Type B pancreatic cell (in vitro differentiated cells): ENCODE data around the gene KIAA0232. TPM values are rescaled to one million over a fixed set of nuclear protein-coding genes. Genes with fewer than 3 reads are reported as not detected.

Source experiments
- DNase-seq: peaks from one replicate; pipeline ENCODE4 v3.0.0; 2021; ENCODE audit warnings: mixed read lengths; ENCODE audit not compliant: unreplicated experiment; ENCODE audit errors: extremely low spot score
- H3K27ac Mint-ChIP-seq: 2 replicates; pipeline ENCODE4 v1.8.0; 2021; ENCODE audit warnings: mild to moderate bottlenecking, mixed read lengths
- H3K27me3 Mint-ChIP-seq: 2 replicates; pipeline ENCODE4 v1.8.0; 2021; ENCODE audit warnings: mixed read lengths
- H3K36me3 Mint-ChIP-seq: 2 replicates; pipeline ENCODE4 v1.8.0; 2021; ENCODE audit warnings: mixed read lengths
- H3K4me1 Mint-ChIP-seq: one replicate; pipeline ENCODE4 v1.8.0; 2021; ENCODE audit warnings: mixed read lengths; ENCODE audit not compliant: unreplicated experiment
- H3K4me3 Mint-ChIP-seq: 2 replicates; pipeline ENCODE4 v1.8.0; 2021; ENCODE audit warnings: mild to moderate bottlenecking, mixed read lengths
- H3K9me3 Mint-ChIP-seq: 2 replicates; pipeline ENCODE4 v1.8.0; 2021; ENCODE audit warnings: mixed read lengths
- total RNA-seq: library from RNA; stranded (reverse); gene quantifications from 2 replicates; pipeline ENCODE4 v1.2.1, GENCODE V29; 2021; ENCODE audit warnings: low replicate concordance
- TF ChIP-seq, protein P1 (sequence below): fragments of 200-600 bp; sonication (generic); conservative IDR thresholded peaks from 2 replicates; pipeline ENCODE4 v1.5.0; 2021; ENCODE audit warnings: antibody characterized with exemption, mild to moderate bottlenecking

KIAA0232 gene
- total RNA-seq, 1 donor from 2014 or later, result 35.9 TPM

DNA sequence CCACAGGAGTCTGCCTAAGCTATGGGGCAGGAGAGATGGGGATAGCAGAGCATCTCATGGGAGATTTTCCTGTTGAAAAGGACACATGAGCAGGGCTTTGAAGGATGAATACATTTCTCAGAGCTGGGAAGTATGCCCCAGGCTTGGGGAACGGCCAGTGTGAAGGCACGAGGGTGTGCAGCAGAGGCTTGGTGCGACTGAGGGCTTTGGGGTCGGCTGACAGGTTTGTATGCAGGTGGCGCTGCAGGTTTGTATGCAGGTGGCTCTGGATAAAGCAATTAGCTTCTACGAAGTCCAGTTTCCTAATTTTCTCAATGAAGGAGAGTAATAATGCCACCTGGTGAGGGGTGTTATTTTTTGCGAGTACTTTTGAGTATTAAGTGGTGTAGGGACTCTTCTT lies 6.8 kb upstream of the KIAA0232 start:
- no peak overlapping the region for H3K27ac Mint-ChIP-seq
- no peak for DNase-seq
- H3K27me3 Mint-ChIP-seq, result peaks cover 57% of the 10 kb centered on the region
- H3K4me3 Mint-ChIP-seq, result no peak overlapping the region
- H3K36me3 Mint-ChIP-seq, result no peaks in the 10 kb centered on the region
- no peaks in the 10 kb centered on the region for H3K9me3 Mint-ChIP-seq
- peaks cover 19% of the 10 kb centered on the region for H3K4me1 Mint-ChIP-seq
- TF ChIP-seq, protein P1, sequence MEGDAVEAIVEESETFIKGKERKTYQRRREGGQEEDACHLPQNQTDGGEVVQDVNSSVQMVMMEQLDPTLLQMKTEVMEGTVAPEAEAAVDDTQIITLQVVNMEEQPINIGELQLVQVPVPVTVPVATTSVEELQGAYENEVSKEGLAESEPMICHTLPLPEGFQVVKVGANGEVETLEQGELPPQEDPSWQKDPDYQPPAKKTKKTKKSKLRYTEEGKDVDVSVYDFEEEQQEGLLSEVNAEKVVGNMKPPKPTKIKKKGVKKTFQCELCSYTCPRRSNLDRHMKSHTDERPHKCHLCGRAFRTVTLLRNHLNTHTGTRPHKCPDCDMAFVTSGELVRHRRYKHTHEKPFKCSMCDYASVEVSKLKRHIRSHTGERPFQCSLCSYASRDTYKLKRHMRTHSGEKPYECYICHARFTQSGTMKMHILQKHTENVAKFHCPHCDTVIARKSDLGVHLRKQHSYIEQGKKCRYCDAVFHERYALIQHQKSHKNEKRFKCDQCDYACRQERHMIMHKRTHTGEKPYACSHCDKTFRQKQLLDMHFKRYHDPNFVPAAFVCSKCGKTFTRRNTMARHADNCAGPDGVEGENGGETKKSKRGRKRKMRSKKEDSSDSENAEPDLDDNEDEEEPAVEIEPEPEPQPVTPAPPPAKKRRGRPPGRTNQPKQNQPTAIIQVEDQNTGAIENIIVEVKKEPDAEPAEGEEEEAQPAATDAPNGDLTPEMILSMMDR, result no peak

DNA sequence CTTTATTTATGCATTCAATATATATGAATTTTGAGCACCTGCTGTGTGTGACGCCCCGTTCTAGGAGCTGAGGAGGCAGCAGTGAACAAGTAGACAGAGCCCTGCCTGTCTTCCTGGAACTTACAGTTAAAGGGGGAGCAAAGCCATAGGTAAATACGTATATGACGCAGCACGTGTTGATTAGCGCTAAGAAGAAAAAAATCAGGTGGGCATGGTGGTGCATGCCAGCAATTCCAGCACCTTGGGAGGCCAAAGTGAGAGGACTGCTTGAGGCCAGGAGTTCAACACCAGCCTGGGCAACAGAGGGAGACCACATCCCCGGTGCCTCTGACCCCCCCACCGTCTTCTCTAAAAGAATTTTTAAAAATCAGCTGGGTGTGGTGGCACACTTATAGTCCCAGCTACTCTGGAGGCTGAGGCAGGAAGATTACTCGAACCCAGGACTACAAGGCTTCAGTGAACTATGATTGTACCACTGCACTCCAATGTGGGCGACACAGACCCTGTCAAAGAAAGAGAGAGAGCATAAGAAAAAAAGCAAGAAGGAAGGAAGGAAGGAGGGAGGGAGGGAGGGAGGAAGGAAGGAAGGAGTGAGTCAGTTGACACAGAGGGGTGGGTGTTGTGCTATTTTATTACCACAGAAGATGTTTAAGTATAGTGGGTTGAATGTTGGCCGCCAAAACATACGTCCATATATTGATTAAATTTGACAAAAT lies 5.4 kb upstream of the KIAA0232 start:
- TF ChIP-seq, protein P1, result no peak
- Mint-ChIP-seq H3K4me3 (no peak overlapping the region), H3K4me1 (peaks cover 19% of the 10 kb centered on the region), H3K9me3 (no peaks in the 10 kb centered on the region), H3K36me3 (no peaks in the 10 kb centered on the region), H3K27me3 (peaks cover 61% of the 10 kb centered on the region), H3K27ac (no peak overlapping the region)
- no peak for DNase-seq

DNA sequence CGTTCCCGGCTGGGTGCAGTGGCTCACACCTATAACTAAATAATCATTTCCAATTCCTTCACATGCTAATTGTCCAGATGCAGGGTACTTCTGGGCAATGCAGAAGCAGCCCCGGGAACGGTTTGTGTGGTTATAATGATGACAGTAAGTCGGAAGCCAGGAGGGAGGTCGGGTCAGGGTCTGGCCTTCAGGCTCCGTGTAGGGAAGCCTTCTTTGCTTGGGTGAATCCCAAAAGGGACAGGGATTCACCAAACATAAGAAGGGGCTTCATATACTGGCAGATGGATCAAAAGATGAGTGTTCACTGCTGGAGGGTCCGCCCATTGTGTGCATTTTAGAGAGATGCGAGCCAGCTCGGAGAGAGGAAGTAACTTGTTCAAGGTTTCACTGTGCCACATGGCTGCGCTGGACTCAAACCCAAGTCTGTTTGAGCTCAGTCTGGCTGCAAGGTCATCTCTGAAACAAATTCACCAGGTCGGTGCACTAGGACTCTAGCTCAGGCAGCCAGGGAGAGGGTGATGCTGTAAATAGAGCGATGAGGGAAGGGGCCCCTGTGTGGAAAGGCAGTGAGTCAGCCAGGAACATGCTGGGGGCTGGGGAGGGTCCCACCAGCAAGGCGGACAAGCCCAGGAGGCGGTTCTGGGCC lies 4.8 kb upstream of the KIAA0232 start:
- Mint-ChIP-seq H3K27ac (peak overlapping the region; percentile 10), H3K27me3 (peaks cover 58% of the 10 kb centered on the region), H3K4me3 (no peak overlapping the region), H3K4me1 (peaks cover 14% of the 10 kb centered on the region), H3K9me3 (no peaks in the 10 kb centered on the region), H3K36me3 (no peaks in the 10 kb centered on the region)
- TF ChIP-seq, protein P1, result no peak
- no peak for DNase-seq

DNA sequence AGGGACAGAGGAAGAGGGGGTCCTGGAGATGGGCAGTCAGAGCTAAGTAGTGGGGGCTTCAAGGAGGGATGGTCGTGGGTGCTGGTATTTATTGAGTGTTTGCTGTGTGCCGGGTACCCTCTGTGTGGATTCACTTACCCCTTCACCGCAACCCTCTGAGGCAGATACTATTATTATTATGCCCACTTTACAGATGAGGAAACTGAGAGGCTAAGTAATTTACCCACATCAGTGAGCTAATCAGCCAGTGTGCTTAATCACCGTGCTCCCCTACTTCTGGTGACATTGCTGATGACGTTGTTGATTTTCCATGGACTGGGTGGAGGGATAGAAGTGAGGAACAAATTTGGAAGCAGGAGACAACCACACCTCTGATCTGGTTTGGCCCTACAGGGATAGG lies 4.1 kb upstream of the KIAA0232 start:
- Mint-ChIP-seq H3K27ac (peak overlapping the region; percentile 9), H3K4me3 (no peak overlapping the region), H3K4me1 (peaks cover 8% of the 10 kb centered on the region), H3K36me3 (no peaks in the 10 kb centered on the region), H3K9me3 (no peaks in the 10 kb centered on the region), H3K27me3 (peaks cover 53% of the 10 kb centered on the region)
- TF ChIP-seq, protein P1, result no peak
- DNase-seq, result no peak

DNA sequence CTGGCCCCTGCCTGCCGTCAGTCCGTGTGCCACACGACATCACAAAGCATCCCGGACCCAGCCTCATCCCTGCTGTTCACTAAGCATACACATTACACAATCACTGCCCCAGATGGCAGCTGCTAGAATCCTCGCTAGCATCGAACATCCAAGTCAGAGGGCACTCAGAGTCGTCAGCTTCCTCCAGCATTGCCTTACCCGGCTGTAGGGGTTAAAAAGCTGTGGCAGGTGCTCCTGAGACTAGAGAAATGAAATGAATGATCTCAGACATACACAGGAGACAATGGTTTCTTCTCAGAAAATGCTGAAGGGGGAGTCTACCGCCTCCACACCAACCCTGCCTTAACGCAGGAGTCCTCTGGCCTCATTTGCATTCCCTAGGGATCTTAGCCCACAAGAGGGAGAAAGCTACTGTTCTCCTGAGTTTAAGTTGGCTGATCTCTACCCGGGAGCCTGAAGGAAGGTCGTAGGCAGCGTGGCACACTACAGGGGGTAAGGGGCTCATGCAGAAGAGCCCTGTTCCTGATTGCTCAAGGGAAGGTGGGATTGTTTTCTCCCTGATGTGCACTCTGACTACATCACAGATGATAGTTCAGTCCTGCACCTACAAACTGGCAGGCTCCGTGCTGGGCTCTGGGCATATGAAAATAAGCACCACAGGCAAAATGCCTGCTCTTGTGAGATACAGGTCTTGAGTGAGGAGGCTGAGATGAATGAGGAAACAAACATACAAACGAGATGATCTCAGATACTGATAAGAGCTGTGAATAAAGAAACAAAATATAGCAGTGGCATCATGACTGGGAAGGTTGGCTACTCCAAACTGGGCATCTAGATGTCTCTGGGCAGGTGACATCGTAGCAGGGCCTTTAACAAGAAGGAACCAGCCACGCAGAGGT lies 2.6 kb upstream of the KIAA0232 start:
- Mint-ChIP-seq H3K36me3 (no peaks in the 10 kb centered on the region), H3K27ac (peak overlapping the region; percentile 87), H3K4me3 (peak overlapping the region; percentile 46), H3K4me1 (peaks cover 17% of the 10 kb centered on the region), H3K27me3 (peaks cover 49% of the 10 kb centered on the region), H3K9me3 (no peaks in the 10 kb centered on the region)
- DNase-seq, result no peak
- TF ChIP-seq, protein P1, result no peak
